ENCODE measurements around the gene PCMTD2.
"Not testable (repeated sequence)": the region's sequence is repeated elsewhere in the genome, so short reads cannot be mapped to it uniquely, and the experiment has no call there.

PCMTD2 gene

GRCh38 chr20:64224351-64225170, 31.0 kb upstream of the PCMTD2 start:
- DNase-seq (ENCODE audit: low read depth in 2 of 2), result no peak

- no peak for DNase-seq (ENCODE audit: low read depth in 2 of 2)
These were observed 30.4 kb upstream of the PCMTD2 start for GRCh38 chr20:64225171-64225595.

- no peak for DNase-seq (ENCODE audit: low read depth in 2 of 2)
These were observed 29.5 kb upstream of the PCMTD2 start for GRCh38 chr20:64225828-64226598.

DNA sequence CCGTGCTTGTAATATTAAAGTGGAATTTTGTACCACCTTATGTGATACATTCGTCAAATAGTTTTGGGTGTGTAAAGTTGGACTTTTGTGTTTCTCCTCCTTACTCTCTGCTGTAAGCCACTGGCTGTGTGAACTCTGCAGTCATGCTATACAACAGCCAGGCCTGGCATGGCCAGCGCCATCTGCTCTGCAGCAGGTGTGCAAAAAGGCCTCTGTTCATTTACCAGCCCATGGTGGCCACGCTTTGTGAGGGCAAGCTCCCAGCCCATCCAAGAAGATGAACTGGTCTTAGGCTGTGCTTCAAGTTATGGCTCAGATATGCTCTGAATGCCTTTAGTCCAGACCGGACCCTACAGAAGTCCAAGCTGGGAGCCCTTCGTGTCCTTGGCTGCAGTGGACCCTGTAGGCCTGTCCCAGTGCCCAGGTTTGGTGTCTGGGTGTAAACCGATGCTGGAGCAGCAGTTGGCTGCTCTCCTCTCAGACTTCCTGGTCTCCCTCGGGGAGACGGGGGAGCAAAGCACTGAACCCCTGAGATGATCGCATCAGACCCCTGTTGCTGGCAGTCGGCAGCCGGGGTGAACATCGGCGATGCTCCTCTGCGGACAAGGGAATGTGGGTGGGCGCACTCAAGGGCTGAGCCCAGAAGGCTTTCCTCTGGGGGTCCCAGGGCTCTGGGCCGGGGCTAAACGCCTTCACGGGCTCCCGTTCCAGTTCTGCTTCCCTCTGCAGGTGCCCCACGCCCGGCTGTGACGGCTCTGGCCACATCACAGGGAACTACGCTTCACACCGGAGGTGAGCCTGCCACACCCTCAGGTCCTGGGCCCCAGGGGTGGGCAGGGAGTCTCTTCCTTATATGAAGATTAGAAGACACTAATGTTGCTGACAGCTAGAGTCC, 28.6 kb upstream of the PCMTD2 start:
- DNase-seq (ENCODE audit: low read depth in 2 of 2), result peak in 1 of 2 donors; percentile 1

DNA sequence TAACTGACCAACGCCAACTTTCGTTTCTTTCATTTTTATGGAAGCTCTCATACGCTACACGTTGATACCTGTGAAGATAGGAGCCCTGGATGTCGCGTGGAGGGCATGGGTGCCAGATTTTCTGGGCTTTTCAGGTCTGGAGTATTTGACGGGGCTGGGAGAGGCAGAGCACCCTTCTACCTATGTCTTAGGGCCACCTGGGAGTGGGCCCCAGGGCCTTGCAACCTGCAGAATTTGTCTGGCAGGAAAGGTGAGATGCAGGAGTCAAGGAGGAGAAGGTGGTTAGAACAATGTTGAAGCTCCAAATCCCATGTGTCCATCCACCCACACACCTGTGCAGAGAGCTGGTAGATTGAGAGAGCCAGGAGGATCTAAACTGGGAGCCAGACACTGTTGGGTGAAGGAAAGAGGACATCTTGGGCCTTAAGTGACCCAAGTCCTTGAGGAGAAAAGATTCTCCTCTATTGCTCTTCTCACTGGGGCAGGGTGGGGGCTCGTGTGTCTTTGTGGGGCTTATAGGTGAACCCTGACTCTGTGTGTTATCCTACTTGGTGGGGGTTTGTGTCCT, 27.4 kb upstream of the PCMTD2 start:
- DNase-seq (ENCODE audit: low read depth in 2 of 2), result no peak

DNA sequence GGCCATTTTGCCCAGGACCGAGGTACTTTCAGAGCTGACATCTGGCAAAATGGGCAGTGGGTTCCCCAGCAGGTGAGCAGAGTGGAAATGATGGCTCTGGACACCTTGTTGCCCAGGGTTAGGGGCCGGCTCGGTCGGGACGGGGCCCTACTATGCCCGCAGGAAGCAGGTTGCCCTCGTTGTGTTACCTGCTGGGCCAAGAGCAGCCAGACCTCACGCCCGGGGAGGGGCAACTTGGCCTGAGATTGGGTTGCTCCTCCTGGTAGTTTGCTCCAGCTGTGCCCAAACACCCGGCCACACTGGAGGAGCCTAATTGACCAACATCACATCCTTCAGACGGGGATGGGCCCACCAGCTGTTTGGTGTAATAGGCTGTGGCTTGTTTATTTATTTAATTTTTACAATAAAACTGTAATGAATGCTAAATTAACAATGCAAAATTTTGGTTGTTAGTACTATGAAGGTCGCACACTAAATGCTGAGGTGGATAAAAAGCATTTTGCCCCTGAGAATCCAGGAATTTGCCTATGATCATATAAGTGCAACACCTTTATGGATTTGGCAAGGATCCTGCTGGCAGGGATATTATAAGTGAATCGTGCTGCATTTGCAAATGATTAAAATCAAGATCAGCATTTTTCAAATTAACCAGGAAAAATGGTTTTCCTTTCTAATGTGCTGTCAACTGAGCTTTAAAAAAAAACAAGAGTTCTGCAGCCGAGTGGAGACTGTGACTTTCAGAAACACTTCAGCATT, 26.6 kb upstream of the PCMTD2 start:
- DNase-seq (ENCODE audit: low read depth in 2 of 2), result no peak

- DNase-seq (ENCODE audit: low read depth in 2 of 2), result no peak
These were observed 26.0 kb upstream of the PCMTD2 start for GRCh38 chr20:64229507-64230061.

GRCh38 chr20:64230461-64231145, 24.9 kb upstream of the PCMTD2 start:
- DNase-seq (ENCODE audit: low read depth in 2 of 2), result no peak

DNA sequence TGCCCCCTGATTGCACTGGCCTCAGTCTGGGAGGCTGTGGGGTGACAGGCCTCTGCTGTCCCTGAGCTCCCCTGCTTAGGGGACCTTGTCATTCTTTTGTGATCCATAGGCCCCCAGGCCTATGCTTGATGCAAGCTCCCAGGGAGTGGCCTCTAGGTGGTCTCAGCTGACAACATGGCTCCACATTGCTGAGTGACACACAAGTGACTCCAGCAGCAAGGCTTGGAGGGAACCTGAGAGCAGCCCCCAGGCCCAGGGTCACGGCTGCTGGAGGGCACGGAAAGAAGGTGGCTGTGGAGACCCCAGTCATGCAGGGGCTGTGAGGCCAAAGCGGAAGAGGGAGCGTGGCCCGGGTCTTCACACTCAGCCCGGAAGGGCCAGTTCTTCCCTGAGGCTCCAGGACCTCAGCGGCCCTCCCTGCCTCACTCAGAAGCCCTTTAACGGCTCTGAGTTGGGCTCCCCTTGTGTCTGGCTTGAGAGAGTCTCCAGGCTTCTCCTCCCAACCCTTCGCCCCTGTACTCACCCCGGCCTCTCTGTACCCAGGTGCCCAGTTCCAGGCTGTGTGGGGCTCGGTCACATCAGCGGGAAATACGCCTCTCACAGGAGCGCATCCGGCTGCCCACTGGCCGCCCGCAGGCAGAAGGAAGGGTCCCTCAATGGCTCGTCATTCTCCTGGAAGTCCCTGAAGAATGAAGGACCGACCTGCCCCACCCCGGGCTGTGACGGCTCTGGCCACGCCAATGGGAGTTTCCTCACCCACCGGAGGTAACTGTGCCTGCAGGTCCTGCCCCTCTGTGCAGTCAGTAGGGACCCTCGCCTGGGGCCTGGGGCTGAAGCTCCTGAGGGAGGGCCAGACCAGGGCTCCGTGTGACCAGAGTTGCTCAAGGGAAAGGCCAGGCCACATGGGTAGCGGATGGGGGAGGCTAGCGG, 23.7 kb upstream of the PCMTD2 start:
- DNase-seq (ENCODE audit: low read depth in 2 of 2), result no peak

DNA sequence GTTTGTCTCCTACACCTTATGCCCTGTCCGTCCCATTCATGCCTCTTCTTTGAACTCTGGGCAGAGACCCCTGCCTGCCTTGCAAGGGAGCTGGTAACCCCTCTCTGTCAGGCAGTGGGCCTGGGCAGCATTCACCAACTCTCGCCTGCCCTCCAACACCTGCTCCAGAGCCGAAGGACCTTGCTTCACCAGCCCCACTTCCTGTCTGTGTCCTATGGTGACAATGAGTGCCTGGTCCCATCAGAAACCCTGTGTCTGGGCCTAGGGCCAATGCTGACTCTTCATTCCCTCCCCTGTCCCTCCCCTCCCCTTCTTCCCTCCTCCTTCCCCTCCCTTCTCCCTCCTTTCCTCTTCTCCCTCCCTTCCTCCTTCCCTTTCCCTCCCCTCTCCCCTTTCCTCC, 22.8 kb upstream of the PCMTD2 start:
- no peak for DNase-seq (ENCODE audit: low read depth in 2 of 2)

DNA sequence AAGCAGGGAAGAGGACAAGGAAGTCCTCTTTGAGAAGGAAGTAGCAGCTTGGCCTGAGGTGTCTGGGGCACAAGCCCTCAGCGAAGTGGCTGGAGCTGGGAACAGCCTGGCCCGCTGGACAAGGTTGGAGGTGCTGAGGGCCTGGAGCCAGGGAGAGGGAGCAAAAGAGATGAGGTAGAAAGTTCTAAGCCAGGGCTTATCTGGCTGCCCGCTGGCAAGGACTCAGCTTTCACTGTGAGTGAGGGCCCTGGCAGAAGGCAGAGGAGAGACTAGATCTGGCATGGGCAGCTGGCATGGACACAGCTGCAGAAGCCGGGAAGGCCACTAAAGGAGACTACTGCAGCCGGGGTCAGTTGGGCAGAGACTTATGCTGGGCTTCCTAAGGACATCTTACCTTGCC, 21.8 kb upstream of the PCMTD2 start:
- no peak for DNase-seq (ENCODE audit: low read depth in 2 of 2)

DNA sequence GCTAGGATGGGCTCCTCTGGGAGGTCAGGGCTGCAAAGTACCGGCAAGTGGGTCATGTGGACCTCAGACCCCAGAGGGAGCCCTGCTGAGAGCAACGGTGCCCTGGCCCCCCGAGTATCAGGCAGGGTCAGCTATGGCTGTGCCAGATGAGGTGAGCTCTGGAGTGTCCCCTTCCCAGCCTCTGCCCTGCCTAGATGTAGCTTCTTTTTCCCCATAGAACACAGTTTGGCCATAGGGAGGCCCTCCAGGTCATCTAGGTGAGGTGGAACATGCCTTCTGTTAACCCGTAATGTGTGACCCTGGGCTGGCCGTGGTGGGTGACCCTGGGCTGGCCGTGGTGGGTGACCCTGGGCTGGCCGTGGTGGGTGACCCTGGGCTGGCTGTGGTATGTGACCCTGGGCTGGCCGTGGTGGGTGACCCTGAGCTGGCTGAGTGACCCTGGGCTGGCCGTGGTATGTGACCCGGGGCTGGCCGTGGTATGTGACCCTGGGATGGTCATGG, 21.2 kb upstream of the PCMTD2 start:
- no peak for DNase-seq (ENCODE audit: low read depth in 2 of 2)

GRCh38 chr20:64234921-64235565, 20.5 kb upstream of the PCMTD2 start:
- DNase-seq (ENCODE audit: low read depth in 2 of 2), result not testable (repeated sequence)

DNA sequence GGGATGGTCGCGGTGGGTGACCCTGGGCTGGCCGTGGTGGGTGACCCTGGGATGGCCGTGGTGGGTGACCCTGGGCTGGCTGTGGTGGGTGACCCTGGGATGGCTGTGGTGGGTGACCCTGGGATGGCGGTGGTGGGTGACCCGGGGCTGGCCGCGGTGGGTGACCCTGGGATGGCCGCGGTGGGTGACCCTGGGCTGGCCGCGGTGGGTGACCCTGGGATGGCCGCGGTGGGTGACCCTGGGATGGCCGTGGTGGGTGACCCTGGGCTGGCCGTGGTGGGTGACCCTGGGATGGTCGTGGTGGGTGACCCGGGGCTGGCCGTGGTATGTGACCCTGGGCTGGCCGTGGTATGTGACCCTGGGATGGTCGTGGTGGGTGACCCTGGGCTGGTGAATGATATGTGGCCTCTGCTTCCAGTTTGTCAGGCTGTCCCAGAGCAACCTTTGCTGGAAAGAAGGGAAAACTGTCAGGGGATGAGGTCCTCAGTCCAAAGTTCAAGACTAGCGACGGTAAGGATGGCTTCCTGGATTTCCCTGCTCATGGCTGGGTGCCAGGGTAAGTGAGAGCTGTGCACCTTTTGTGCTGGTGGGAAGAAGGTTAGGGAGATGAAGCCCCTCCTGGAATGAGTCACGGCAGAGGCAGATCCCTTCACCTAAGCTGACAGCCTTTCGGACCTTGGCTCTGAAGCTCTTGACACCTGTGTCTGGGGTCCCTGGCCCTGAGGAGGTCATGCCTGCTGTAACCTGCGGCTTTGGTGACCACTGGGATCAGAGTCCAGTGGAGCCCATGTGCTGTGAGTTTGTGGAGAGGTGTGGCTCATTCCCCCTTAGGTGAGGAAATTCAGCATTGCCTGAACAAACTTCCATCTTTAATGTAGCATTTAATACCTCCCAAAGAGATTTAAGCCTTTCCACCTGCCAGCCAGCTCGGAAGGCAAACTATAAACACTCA, 19.1 kb upstream of the PCMTD2 start:
- no peak for DNase-seq (ENCODE audit: low read depth in 2 of 2)

- DNase-seq (ENCODE audit: low read depth in 2 of 2), result no peak
These were observed 18.2 kb upstream of the PCMTD2 start for GRCh38 chr20:64237316-64237715.

GRCh38 chr20:64238115-64238825, 17.3 kb upstream of the PCMTD2 start:
- no peak for DNase-seq (ENCODE audit: low read depth in 2 of 2)

Measured in stimulated activated CD8-positive, alpha-beta memory T cell treated with anti-CD3 and anti-CD28 coated beads, Interleukin-7, amount 100 ng/mL, for 1 hour (primary cell).